ENCODE data around the gene RNASE2.
A peak's percentile ranks its signal among the peaks of the same experiment; 100 is the strongest.
"Not testable (repeated sequence)": the region's sequence is repeated elsewhere in the genome, so short reads cannot be mapped to it uniquely, and the experiment has no call there.

The RNASE2 gene

DNA sequence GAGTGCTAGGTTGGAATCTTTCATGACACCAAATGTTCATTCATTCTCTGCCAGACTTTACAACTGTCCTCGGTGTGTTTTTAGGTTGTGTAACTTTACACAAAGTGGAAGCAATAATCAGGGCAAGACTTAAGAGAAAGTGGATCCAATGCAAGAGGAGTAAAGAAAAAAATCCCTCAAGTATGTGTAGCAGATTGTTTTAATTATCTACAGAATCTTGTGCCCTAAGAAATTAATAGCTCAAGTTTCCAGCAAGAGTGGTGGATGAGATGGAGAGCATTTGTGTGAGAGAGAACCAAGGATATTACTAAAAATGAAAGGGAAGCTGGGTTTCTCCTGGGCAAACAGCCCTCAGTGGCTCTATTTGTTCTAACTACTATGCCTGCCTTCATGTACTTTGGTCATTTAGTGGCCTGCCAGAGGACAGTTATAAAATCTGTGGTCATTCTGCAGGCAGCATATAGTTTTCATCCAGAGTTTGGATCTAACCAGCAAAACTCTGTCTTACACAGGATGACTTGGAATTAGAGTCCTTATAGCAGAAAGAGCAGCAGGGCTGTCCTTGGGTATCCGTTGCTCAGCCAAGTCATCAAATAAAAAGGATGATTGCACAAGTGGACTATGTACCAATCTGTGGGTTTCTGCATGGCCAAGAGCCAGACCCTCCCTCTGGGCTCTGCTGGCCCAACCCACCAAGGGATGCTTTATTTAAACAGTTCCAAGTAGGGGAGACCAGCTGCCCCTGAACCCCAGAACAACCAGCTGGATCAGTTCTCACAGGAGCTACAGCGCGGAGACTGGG lies at the start of gene RNASE2:
TSS of gene RNASE2 (plus strand) at position 752 of the 802 bp plus-strand sequence. CDS start 285 bp downstream, outside the sequence.
- not testable (repeated sequence) for DNase-seq

- DNase-seq = no peak
Observed at GRCh38 chr14:20905676-20906075, 49.6 kb upstream of the RNASE2 start.

DNA sequence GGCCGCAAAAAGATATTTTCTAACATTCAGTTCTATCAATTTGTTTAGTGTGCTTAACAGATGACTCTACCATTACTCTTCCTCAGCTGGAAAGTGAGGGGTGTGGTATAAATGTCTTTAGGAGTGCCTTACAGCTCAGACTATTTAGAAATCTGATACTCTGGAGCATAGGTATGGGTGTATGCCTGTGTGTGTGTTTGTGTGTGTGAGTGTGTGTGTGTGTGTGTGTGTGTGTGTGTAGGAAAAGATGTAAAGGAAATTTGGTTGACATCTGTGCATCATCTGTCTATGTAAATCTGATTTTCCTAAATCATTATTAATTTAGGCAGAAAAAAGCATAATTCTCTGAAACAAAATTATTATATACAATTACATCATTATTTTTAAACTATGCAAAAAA lies 48.1 kb upstream of the RNASE2 start:
- no peak for DNase-seq

DNA sequence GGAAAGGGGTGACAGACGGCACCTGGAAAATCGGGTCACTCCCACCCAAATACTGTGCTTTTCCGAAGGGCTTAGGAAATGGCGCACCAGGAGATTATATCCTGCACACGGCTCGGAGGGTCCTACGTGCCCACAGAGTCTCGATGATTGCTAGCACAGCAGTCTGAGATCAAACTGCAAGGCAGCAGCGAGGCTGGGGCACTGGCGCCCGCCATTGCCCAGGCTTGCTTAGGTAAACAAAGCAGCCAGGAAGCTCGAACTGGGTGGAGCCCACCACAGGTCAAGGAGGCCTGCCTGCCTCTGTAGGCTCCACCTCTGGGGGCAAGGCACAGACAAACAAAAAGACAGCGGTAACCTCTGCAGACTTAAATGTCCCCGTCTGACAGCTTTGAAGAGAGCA lies 44.5 kb upstream of the RNASE2 start:
- DNase-seq = not testable (repeated sequence)

- DNase-seq = not testable (repeated sequence)
Observed at GRCh38 chr14:20919038-20919756, 36.1 kb upstream of the RNASE2 start.

- not testable (repeated sequence) for DNase-seq
Observed at GRCh38 chr14:20923766-20924297, 31.5 kb upstream of the RNASE2 start.

DNA sequence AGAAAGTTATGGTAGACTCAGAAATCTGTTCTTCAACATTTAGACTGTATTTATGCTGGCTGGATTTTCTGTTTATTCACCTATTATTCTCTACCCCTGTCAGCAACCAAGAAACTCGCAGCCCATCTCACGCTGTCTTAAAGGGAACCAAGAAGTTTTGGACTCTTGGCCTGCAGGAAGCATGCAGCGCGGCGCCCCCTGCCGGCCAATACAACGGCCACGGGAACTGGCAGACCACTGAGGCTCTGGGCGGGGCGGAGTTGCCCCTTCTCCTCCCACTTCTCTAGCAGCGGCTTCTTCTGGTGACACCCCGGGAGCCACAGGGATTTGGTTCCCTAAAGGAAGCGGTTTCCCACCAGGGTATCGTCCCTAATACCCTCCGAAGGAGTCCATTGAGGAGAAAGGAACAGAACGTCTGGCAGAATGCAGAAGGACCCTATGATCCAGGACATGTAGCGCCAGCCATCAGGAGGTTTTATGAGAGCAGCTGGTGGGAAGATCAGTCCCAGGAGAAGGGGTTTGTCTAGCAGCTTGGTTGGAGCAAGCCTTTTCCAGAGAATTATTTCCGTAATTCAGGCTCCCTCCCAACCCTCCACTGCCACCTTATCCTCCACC lies 21.0 kb upstream of the RNASE2 start:
- no peak for DNase-seq

GRCh38 chr14:20935303-20935984 lies 19.8 kb upstream of the RNASE2 start:
- no peak for DNase-seq

- DNase-seq = not testable (repeated sequence)
Observed at GRCh38 chr14:20945146-20945545, 10.1 kb upstream of the RNASE2 start.

- DNase-seq = not testable (repeated sequence)
Observed at GRCh38 chr14:20946707-20947106, 8.6 kb upstream of the RNASE2 start.

GRCh38 chr14:20955538-20955873 lies 219 bp downstream of the RNASE2 start:
- not testable (repeated sequence) for DNase-seq

GRCh38 chr14:20956376-20956976 lies 1.2 kb downstream of the RNASE2 start:
- no peak for DNase-seq

DNA sequence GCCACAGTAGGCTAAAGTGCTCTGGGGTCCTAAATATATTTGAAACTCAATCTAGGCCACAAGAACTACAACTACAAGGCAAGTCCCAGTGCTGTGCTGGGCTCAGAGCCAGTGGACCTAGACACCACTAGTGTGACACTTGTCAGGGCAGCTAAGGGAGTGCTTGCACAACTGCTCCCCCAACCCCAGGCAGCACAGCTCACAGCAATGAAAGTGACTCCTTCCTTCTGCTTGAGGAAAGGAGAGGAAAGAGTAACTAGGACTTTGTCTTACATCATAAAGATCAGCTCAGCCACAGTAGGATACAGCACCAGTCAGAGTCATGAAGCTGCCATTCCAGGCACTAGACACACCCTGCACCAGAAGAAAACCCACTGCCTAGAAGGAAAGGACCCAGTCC lies 3.7 kb downstream of the RNASE2 start:
- DNase-seq = not testable (repeated sequence)

DNA sequence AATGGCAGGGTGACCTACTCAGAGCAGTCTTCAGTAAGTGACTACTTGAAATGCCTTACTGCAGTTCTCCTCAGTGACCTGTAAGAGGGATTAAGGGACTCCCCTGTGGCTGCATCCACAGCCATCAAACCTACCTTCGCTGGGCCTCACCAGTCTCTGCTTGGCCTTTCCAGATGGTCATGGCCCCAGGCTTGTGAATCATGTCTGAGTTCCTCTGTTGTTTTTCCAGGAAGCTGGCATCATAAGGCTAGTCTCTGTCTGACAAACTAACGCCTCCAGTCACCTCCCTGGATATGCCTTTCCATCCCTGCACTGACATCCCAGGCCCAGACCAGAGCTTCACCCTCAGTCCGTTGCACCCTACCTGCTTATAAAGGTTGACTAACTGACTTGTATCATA lies 14.0 kb downstream of the RNASE2 start:
- no peak for DNase-seq

DNA sequence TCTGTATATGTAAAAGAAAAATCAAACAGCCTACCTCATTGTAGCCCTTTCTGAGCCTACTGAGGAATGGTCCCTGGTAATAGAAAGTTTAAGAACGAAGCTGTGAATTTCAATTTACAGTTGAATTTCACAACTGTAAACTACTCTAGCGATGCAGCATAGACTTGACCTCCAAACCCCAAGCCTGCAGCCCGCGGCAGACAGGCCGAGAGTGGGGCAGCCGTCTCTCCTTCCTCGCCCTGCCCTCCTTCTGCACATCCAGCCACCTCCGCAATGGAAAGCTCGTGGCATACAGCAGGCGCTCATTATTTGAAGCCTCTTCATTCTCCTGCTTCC lies 15.3 kb downstream of the RNASE2 start:
- no peak for DNase-seq

- DNase-seq = peak; percentile 73
Observed at GRCh38 chr14:20970983-20971704, 15.9 kb downstream of the RNASE2 start.

- no peak for DNase-seq
Observed at GRCh38 chr14:20971705-20972021, 16.4 kb downstream of the RNASE2 start.

GRCh38 chr14:20973501-20973900 lies 18.2 kb downstream of the RNASE2 start:
- no peak for DNase-seq

DNA sequence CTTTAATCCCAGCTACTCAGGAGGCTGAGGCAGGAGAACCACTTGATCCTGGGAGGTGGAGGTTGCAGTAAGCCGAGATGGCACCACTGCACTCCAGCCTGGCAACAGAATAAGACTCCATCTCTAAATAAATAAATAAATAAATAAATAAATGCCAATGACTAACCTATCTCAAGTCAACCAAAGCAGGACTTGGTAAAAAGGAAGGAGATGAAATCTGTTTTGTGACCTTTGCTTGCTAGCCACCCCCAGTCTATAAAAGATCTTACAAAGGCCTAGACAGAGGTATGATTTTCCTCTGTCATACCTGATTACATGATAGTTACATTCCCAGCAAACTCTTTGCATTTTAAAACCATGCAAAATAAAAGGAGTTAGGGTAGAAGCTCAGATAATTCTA lies 21.0 kb downstream of the RNASE2 start:
- DNase-seq = no peak

DNA sequence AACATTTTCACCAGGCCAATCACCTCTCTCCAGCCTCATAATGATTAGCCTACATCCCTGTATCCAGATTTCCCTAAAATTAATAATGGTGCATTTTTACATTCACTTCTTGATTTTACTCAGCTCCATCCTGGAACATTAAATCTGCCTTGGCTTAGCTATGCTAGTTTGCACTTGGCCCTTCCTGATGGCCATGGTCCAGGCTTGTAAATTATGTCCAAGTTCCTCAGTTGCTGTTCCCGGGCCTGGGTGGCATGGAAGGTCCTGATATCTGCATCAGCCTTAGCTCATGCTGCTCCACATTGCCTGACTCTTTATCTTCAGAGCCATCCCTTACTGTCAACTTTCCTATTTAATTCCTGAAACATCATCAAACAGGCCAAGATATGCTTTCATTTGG lies 23.4 kb downstream of the RNASE2 start:
- DNase-seq = no peak

- no peak for DNase-seq
Observed at GRCh38 chr14:20980906-20981305, 25.6 kb downstream of the RNASE2 start.
